Smooth muscle cell (in vitro differentiated cells): ENCODE data around the gene FGF19. TPM values are rescaled to one million over a fixed set of nuclear protein-coding genes. Genes with fewer than 3 reads are reported as not detected.

ENCODE experiments used
- DNase-seq: peaks from one replicate; lab custom pipeline; 2025; ENCODE audit not compliant: unreplicated experiment; lab: John Stamatoyannopoulos, UW
- H2AFZ ChIP-seq: fragments of 200-600 bp; sonication (generic); 2 replicates; pipeline ENCODE4 v1.6.0; 2016; ENCODE audit warnings: antibody characterized with exemption, low read depth, mild to moderate bottlenecking
- H3F3A ChIP-seq: fragments of 200-600 bp; sonication (generic); 2 replicates; pipeline ENCODE4 v1.6.0; 2017; ENCODE audit warnings: antibody characterized with exemption, low read depth
- H3K27ac ChIP-seq: fragments of 200-600 bp; sonication (generic); 2 replicates; pipeline ENCODE4 v1.5.1; 2016; ENCODE audit warnings: low read depth, mild to moderate bottlenecking
- H3K27me3 ChIP-seq: fragments of 200-600 bp; sonication (generic); 2 replicates; pipeline ENCODE4 v1.6.1; 2016; ENCODE audit warnings: low read depth, mild to moderate bottlenecking
- H3K36me3 ChIP-seq: fragments of 200-600 bp; sonication (generic); 2 replicates; pipeline ENCODE4 v1.5.1; 2016; ENCODE audit warnings: low read depth
- H3K4me1 ChIP-seq: fragments of 200-600 bp; sonication (generic); 2 replicates; pipeline ENCODE4 v1.5.1; 2016; ENCODE audit warnings: low read depth
- H3K4me2 ChIP-seq: fragments of 200-600 bp; sonication (generic); 2 replicates; pipeline ENCODE4 v1.6.0; 2016; ENCODE audit warnings: mild to moderate bottlenecking
- H3K4me3 ChIP-seq: fragments of 200-600 bp; sonication (generic); 2 replicates; pipeline ENCODE4 v1.5.1; 2016; ENCODE audit warnings: mild to moderate bottlenecking
- H3K79me2 ChIP-seq: fragments of 200-600 bp; sonication (generic); 2 replicates; pipeline ENCODE4 v1.6.0; 2016; ENCODE audit warnings: low read depth, mild to moderate bottlenecking
- H3K9ac ChIP-seq: fragments of 200-600 bp; sonication (generic); 2 replicates; pipeline ENCODE4 v1.6.0; 2016; ENCODE audit warnings: low read depth
- H3K9me3 ChIP-seq: fragments of 200-600 bp; sonication (generic); replicated peaks from 2 replicates; pipeline ENCODE4 v1.5.1; 2016; ENCODE audit warnings: low read depth
- H4K20me1 ChIP-seq: fragments of 200-600 bp; sonication (generic); 2 replicates; pipeline ENCODE4 v1.6.0; 2016; ENCODE audit warnings: low read depth
- WGBS: methylation state at CpG from one replicate; pipeline ENCODE4 v1.1.7; 2016; ENCODE audit warnings: low lambda C conversion rate; 5-methylcytosine and 5-hydroxymethylcytosine counted together
- polyA plus RNA-seq: library from polyadenylated mRNA; unstranded; fragments of >200 nt; fragmentation: Nextera tagmentation; extraction: Ambion mirVana; gene quantifications from 2 replicates; pipeline ENCODE4 v1.2.1, GENCODE V29; 2016
- total RNA-seq: library from RNA; depleted of rRNA; stranded (reverse); fragments of >200 nt; gene quantifications from 2 replicates; pipeline ENCODE4 v1.2.3, GENCODE V29; 2014
- TF ChIP-seq, protein P1 (sequence below): fragments of 200-600 bp; sonication (generic); IDR thresholded peaks from 2 replicates; pipeline ENCODE4 v1.5.1; 2017; ENCODE audit warnings: borderline replicate concordance, mild to moderate bottlenecking, antibody characterized with exemption; ENCODE audit not compliant: insufficient read depth, poor library complexity, severe bottlenecking

FGF19 gene
- total and polyA plus RNA-seq, 2 experiments from 2014 or later: not detected

DNA sequence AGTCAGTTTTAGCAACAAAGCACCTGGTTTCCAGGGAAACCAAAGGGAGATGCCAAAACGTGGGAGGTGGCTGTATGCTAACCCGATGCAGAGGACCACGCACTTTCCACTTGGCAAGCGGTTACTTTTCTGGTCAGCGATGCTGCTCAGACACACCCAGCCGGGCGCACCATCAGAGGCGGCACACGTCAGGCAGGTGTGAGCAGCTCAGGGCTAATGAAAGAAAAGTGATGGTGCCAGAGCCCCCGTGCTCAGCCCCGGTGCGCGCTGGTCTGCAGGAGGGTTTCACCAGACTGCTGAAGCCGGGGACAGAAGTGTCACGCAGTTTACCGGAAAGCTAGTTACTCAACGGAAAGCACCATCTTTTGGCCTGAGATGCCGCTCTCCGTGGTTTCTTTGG is 34.3 kb downstream of the FGF19 start:
- H3F3A ChIP-seq: peaks cover 13% of the 10 kb centered on the region
- H3K27ac ChIP-seq: no peak overlapping the region
- no peak overlapping the region for H3K4me2 ChIP-seq
- H3K4me3 ChIP-seq: no peak overlapping the region
- DNase-seq: no peak
- H3K9ac ChIP-seq: no peak overlapping the region
- H3K9me3 ChIP-seq: no peaks in the 10 kb centered on the region
- peaks cover 6% of the 10 kb centered on the region for H3K4me1 ChIP-seq
- H3K27me3 ChIP-seq: no peaks in the 10 kb centered on the region
- H3K36me3 ChIP-seq: no peaks in the 10 kb centered on the region
- 96% methylated on average over 19 of the region's 19 CpGs for WGBS
- H2AFZ ChIP-seq: no peak overlapping the region
- peaks cover 42% of the 10 kb centered on the region for H4K20me1 ChIP-seq
- TF ChIP-seq, protein P1, sequence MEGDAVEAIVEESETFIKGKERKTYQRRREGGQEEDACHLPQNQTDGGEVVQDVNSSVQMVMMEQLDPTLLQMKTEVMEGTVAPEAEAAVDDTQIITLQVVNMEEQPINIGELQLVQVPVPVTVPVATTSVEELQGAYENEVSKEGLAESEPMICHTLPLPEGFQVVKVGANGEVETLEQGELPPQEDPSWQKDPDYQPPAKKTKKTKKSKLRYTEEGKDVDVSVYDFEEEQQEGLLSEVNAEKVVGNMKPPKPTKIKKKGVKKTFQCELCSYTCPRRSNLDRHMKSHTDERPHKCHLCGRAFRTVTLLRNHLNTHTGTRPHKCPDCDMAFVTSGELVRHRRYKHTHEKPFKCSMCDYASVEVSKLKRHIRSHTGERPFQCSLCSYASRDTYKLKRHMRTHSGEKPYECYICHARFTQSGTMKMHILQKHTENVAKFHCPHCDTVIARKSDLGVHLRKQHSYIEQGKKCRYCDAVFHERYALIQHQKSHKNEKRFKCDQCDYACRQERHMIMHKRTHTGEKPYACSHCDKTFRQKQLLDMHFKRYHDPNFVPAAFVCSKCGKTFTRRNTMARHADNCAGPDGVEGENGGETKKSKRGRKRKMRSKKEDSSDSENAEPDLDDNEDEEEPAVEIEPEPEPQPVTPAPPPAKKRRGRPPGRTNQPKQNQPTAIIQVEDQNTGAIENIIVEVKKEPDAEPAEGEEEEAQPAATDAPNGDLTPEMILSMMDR: no peak
- peaks cover 18% of the 10 kb centered on the region for H3K79me2 ChIP-seq

DNA sequence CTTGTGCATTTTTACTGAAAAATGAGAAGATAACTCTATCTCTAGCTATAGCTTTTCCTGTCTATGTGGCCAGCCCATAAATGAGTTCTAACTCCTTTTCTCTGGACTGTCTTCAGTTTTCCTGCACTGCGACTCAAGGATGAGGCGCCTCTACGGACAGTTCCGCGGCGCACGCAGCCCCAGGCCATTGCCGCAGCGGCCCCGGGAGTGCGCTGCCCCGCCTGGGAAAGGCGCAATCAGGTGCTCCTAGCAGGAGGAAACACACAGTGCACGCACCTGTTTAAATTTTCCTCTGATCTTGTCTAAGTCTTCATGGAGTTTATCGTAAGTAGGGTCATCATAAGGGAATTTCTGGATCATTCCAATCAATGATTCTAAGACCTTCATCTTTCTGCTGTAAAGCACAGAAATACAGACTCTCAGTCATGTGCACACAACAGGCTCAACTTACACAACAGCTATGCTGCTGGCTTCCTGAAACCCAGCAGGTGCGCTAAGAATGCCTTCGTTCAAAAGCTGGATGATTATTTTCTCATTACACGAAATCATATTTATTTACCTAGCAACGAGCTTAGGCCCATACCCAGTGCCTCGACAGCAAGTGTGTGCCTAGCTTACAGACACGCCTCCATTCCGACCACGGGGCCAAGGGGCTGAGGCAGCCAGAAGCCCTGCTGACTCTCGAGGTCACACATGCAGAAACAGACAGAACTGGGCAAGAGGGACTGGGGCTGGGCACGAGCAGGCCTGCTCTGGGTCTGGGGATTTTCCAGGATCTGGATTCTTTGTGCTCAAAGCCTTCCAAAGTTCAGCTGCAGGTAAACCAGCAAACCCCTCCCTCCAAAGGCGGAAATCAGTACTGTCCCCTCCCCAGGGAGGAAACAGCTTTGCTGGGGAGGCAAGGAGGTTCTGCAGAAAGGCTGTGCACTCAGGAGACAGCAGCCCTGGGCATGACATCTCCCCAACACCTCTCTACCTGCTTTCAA is 35.9 kb downstream of the FGF19 start:
- no peaks in the 10 kb centered on the region for H3K36me3 ChIP-seq
- 94% methylated on average over 26 of the region's 26 CpGs for WGBS
- TF ChIP-seq, protein P1: no peak
- no peaks in the 10 kb centered on the region for H3K9me3 ChIP-seq
- no peaks in the 10 kb centered on the region for H3K27me3 ChIP-seq
- DNase-seq: no peak
- peaks cover 4% of the 10 kb centered on the region for H3K79me2 ChIP-seq
- no peak overlapping the region for H3K27ac ChIP-seq
- no peak overlapping the region for H3K4me2 ChIP-seq
- H4K20me1 ChIP-seq: peaks cover 29% of the 10 kb centered on the region
- H3F3A ChIP-seq: peaks cover 13% of the 10 kb centered on the region
- H2AFZ ChIP-seq: no peak overlapping the region
- no peaks in the 10 kb centered on the region for H3K4me1 ChIP-seq
- no peak overlapping the region for H3K4me3 ChIP-seq
- no peak overlapping the region for H3K9ac ChIP-seq

DNA sequence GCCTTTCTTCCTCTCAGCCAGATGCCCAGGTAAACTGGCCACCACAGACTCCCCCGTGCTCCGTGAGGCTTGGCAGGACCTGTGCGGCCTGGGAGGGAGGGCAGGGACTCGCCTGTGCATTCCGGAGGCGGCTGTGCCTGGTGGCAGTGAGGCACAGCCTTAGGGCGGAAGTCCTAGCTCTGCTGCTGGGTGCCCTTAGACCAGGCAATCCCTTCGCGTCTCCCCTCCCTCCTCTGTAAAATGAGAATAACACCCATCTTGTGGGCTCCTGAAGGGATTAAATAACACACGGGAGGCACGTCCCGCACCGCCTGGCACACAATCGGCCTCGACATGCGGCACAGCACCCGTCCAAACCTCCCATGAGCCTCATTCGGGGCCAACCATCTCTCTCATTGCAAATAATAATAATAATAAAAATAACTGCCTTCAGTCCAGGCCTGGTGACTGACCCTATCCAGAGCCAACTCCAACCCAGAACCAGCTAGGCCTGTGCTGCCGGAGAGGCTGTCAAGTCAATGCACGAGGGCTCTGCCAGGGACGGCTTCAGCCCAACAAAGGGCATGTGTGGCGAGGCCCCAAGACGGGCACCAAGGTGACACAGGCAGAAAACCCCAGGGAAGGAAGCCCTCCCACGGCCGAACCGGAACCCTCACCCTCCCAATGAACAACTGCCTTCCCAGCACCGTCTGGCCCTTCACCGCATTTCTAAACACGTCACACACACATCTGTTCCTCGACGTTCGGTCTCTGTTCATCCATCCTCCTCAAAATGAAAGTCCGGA is 36.9 kb downstream of the FGF19 start:
- H2AFZ ChIP-seq: no peak overlapping the region
- no peak for DNase-seq
- WGBS: 99% methylated on average over 33 of the region's 33 CpGs
- no peak overlapping the region for H3K27ac ChIP-seq
- H3K4me1 ChIP-seq: no peaks in the 10 kb centered on the region
- no peaks in the 10 kb centered on the region for H3K36me3 ChIP-seq
- H4K20me1 ChIP-seq: peaks cover 25% of the 10 kb centered on the region
- TF ChIP-seq, protein P1: no peak
- H3K9ac ChIP-seq: no peak overlapping the region
- H3K9me3 ChIP-seq: no peaks in the 10 kb centered on the region
- H3K4me2 ChIP-seq: no peak overlapping the region
- no peaks in the 10 kb centered on the region for H3K27me3 ChIP-seq
- no peak overlapping the region for H3K4me3 ChIP-seq
- peaks cover 13% of the 10 kb centered on the region for H3F3A ChIP-seq
- peaks cover 4% of the 10 kb centered on the region for H3K79me2 ChIP-seq
